EH (cell line): ENCODE results near the gene OR6B2.
A peak's percentile ranks its signal among the peaks of the same experiment; 100 is the strongest.
"Not testable (repeated sequence)": the region's sequence is repeated elsewhere in the genome, so short reads cannot be mapped to it uniquely, and the experiment has no call there.

Experiments used
- DNase-seq: peaks from one replicate; pipeline ENCODE4 v3.0.0-alpha.2; 2015; ENCODE audit warnings: low read depth

The OR6B2 gene

DNA sequence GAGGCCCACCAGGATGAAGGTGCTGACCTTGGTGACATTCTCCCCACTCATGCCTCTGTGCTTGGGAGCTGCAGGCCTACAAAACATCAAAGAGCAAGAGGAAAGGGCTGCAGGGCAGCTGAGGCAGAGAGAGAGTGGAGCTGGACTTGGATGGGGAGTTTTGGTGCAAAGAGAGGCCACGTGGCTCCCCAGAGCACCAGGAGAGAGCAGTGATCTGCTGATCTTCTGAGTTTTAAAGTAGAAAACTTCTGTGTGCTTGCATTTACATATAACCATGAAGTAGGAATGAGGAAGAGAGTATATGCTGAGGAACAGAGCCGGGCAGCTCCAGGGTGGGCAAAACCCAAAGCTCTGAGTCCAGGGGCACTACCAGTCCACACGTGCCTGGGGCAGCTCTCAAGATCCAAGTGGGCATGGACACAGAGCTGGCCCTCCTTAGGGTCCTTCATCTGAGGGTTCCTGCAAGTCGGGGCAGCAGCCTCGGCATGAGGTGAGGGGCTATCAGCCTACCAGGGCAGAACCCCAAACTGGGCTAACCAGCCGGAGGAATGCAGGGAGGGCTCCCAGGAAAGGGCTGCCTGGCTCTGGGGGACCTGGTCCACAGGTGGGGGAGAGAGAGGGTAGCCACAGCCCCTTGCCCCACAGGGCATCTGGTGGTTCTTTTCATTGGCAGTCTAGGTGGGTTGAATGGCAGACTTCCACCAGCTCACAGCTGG is at the start of gene OR6B2:
Gene OR6B2, minus strand, starts transcription at position 51 of the 716 bp plus-strand sequence. Its CDS starts 0 bp downstream, at position 51.
- no peak for DNase-seq

DNA sequence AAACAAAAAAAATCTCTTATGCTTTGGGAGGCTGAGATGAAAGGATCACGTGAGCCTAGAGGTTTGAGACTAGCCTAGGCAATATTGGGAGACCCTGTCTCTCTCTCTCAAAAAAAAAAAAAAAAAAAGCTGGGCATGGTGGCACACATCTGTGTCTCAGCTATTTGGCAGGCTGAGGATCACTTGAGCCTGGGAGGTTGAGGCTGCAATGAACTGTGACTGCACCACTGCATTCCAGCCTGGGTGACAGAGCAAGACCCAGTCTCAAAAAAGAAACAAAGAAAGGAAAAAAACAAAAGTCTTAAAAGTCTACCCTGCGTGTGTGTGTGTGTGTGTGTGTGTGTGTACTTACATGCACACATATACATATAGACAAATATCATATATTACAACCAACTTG is 48.4 kb upstream of the OR6B2 start:
- no peak for DNase-seq

DNA sequence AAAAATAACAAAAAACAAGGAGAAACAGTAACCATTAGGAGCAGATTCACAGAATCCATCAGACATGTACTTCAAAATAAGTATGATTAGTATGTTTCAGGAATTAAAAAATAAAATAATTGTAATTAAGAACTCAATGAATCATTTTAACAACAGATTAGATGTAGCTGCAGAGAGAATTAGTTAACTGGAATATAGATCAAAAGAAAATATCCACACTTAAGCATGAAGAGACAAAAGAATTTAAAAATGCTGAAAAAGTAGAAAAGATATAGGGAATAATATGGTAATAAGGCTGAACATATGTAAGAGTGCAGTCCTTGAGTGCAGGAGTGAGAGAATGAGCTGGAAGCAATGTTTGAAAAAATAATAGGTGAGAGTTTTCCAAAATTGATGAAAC is 47.2 kb upstream of the OR6B2 start:
- DNase-seq: no peak

DNA sequence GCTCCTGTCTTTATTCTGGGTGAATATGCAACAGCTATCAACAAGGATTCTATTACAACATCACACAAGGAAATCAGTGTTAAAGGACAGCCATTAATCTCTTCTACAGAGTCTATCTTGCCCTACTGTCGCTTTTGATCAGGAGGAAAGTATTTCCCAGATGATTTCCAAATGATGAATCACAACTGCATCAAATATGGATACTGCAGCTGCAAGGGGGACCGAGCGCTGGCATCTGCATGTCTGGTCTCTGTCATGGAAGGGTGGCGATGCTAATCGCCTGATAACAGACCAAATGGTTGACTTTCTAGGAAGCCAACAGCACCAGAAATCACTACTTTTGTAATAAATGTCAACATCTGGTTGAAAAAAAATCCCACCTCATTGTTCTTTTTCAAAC is 44.3 kb upstream of the OR6B2 start:
- DNase-seq: no peak

DNA sequence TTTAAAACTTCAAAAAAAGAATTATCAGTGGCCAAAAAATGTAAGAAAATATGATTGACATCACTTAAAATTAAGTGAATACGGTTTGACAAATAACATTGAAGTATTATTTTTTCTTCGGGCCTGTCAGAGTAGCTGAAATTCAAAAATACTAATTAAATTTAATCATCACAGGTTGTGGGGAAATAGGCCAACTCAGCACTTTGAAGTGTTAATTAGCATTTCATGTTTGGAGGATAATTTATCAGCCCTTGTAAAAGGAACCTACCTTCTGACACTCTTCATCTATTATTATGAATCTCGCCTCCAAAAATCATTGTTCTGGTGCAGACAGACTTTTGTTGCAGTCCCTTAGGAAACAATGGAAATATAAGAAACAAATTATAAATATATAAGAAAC is 40.7 kb upstream of the OR6B2 start:
- no peak for DNase-seq

DNA sequence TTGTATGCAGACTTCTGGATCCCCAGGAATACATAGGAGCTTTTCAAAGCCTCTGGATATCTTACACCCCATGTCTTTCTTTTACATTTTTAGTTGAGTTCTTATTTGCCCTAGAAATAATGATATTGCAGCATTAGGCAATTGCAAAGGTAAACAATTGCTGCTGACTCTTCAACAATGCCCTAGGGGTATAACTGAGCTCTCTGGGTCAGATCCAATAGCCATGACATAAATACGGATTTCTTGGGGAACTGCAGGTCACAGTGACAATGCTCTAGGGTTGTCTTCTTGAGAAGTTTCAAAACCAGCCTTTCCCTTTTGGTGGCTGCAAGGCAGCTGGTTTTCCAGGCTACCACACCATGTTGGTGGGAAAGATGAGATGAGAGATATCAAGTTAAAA is 39.6 kb upstream of the OR6B2 start:
- peak; percentile 2 for DNase-seq

DNA sequence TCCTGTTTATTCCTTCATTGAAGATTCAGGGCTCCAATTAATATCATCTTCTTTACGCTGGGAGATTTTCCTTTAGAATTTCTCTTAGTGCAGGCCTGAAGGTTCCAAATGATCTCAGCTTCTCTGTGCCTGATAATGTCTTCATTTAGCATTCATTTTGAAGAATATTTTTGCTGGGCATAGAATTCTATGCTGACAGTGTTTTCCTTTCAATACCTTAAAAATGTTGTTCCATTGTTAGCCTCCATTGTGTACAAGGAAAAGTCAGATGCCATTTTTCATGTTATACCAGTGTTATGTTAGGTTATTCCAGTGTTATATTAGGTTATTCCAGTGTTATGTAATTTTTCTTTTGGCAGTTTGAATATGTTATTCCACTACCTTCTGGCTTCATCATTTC is 38.0 kb upstream of the OR6B2 start:
- no peak for DNase-seq

DNA sequence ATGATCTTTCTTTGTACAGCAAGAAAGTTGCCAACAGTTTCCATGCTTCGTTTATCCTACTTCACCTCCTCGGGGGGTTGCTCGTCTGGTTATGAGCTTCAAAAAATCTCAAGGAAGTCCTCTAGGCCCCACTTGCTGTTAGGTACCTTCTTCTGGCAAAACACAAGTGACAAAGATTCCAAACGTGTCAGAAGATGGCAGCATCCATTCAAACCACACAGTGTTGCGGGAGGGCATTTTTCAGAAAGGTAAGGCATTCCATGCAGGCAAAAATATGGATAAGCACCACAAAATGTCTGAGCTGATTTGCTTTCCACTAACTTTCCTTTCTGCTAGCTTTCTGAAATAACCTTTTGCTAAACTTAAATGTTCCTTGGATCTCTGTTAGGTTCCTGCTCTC is 36.3 kb upstream of the OR6B2 start:
- DNase-seq: no peak

DNA sequence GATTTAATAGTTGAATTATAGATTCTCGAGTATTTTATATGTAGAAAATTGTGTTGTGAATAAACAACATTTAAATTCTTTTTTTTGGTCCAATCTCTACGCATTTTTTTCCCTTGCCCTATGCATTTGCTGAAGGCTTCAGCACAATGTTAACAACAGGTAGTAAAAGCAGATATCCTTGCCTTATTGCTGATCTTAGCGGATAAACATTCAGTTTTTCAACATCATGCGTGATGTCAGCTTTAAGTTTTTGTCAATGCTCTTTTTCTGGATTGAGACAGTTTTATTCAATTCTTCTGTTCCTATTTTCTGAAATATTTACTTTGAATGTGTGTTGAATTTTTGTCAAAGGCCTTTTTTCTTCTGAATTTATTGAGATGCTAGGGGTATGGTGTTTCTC is 34.7 kb upstream of the OR6B2 start:
- DNase-seq: no peak

DNA sequence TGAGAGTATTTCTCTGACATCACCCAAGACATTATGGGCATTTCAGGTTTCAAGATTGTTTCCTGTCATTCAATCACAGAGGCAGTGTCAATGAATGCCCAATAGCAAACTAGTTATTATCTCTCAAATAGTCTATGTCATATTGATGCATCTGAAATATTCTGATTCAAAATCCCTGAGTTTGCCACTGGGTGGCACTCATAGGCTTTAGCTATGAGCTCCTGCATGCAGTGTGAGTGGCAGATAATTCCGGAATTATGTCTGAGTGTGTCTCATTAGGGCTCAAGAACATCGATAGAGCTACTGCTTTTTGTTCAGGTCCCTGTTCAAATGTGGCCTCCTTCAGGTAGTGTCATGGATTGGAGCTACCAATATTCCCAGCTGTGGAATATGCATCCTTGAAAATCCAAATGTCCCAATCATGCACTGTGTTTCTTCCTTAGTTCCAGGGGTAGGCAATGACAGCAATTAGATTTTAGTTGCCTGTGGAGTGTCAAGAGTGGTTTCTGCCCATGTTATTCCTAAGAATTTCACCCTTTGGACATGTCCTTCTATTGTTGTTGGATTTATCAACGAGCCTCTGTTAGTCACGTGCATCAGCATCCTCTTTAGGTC is 30.9 kb upstream of the OR6B2 start:
- DNase-seq: peak; percentile 64

DNA sequence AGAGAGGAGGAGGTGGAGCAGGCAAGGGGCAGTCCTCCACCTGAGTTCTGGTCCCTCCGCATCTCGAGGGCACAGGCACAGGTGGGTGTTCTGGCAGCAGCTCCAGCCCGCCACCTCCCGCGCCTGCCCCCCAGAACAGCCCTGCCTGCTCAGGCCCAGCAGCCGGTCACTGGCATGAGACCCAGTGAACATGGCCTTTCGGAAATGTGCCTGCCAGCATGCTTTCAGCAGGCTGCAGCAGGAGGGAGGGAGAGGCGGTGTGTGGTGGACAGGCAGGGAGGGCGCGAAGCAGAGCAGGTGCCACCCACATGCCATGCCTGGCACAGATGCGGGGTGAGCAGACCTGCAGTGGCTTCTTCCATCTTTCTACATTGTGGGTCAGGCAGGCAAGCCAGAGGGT is 26.4 kb upstream of the OR6B2 start:
- no peak for DNase-seq

DNA sequence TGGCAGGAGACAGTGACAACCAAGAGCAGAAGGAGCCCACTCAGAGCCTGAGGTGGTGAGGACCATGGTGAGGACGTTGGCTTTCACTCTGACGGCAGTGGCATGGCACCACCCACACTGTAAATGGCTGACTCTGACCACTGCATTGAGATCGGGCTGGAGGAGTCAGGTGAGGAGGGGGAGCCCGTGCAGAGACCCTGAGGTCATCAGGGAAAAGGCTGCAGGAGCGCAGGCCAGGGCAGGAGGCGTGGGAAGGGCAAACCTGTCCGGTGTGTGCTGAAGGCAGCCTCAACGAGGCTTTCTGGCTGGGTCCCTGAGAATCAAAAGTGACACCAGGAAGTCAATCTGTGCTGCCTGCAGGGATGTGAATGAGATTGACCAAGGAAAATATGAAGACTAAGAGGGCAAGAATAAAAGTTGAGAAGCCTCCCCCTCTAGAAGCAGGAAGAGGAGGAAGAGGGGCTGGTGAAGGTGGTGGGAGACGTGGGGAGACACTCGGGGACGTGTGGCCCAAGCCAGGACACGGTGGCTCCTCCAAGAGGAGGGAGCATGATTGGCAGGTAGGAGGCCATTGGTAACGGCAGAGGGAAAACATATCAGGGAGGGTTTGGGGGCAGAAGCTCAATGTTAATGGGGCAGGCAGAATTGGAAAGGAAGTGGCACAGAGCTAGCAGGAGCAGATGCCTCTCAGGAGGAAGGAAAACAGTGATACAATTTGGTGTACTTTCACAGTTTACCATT is 25.1 kb upstream of the OR6B2 start:
- no peak for DNase-seq

DNA sequence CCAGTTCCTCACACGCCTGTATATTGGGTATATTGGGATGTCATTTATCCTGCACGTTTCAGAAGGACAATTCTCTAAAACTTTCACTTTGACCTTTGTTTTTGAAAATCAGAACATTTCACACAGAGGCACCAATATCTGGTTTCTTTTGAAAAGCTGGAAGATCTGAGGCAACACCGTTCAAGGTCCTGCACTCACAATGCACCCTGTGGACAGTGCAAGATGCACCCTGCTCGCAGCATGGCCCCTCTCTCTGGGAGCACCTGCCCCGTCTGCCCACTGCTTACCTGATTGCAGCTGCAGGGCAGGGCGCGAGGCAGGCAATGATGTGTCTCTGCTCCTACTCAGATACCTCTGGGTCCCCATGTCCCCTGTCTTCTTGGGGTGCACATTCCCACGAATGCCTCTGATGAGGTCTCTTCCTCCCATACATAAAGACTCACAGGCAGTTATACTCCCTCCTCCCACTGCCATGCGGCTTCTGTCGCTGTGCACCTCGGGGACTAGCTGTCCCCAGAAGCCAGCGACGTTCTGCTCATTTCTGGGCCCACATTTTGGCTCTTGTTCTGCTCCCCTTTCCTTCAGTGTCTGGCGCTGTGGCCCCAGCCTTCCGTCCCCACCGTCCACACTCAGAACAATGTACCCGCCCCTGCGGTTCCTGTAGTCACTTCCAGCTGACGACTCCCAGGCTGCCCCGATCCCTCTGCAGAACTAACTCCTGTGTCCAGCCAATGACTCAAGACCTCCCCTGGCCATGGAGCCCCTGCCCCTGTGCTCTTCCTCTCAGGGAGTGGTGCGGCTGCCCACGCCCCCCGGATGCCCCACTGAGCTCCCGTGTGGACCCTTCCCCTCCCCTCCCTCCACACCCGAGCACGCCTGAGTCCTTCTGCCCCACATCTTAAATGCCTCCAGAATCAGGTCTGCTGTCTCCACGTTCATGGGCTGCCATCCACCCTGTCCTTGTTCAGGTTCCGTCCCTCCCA is 23.2 kb upstream of the OR6B2 start, which contains the start of gene OR6B3:
Gene OR6B3, minus strand, starts transcription at position 349 of the 983 bp plus-strand sequence.
- no peak for DNase-seq

DNA sequence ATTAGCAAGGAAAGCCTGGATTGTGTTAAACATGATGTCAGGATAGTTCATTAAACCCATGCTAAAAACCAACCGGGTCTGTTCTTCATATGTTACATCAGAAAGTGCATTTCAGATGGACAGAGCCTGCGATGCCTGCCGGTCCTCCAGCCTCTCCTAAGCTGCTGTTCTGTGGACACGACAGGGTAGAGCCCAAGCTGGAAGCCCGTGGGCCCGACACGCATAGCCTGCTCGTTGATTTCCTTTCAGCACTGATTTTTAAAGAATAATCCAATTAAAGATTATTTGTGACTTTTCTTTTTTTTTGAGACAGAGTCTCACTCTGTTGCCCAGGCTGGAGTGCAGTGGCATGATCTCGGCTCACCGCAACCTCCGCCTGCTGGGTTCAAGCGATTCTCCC is 22.3 kb upstream of the OR6B2 start:
- no peak for DNase-seq

DNA sequence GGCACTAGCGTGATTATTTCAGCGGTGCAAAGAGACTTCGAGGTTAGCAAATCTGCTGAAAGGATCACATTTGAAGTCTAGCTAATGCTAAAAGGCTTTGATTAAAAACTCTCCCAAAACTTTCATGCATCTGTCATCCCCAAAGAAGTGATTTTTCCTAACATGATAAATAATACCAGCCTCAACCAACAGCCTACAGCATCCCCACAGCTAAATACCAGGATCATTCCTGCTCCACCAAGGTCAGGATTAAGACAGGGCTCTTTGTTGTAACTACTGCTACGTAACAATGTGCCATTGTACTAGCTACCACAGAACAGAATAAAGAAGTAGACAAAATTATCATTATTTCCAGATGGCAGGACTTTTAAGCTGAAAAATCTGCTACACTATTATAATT is 21.5 kb upstream of the OR6B2 start:
- DNase-seq: no peak

DNA sequence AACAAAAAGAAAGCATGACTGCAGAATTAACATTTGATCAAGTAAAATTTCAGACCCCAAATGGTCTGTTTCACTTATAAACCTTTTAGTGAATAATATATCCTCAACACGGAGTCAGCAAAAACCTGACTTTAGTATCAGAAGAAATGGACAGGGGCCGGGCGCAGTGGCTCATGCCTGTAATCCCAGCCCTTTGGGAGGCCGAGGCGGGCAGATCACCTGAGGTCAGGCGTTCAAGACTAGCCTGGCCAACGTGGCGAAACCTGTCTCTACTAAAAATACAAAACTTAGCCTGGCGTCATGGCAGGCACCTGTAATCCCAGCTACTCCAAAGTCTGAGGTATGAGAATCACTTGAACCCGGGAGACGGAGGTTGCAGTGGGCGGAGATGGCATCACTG is 20.0 kb upstream of the OR6B2 start:
- DNase-seq: no peak

DNA sequence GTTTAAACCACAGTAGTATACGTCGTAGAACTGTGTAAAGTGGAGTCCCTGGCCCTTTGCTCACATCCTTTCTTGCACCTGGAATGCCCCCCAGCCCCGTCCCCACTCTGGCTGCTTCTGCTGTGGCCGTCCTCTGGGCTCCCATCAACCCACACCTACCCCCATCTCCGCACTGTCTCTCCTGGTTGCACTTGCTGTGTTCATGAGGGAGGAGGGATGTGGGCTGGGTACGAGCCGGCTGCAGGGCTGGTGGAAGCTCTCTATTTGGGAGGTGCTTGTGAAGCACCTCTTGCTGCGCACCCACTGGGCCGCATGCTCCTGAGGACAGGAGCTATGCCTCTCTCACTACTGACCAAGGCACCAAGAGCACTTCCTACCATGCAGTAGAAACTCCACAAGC is 18.0 kb upstream of the OR6B2 start:
- DNase-seq: no peak

DNA sequence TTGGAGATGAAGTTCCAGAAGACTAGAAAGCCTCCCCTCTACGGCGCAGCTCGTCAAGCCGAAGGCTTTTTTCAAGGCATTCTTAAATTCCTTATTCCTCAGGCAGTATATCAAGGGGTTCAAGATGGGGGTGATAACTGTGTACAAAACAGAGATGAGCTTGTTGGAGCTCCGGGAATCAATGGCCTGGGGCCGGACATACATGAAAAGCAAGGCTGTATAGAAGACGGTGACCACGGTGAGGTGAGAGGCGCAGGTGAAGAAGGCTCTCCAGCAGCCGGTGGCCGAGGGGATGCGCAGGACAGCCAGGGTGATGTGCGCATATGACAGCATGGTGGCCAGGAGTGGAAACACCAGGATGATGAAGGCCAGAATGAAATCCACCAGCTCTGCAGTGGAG is 14.9 kb upstream of the OR6B2 start:
- DNase-seq: no peak

DNA sequence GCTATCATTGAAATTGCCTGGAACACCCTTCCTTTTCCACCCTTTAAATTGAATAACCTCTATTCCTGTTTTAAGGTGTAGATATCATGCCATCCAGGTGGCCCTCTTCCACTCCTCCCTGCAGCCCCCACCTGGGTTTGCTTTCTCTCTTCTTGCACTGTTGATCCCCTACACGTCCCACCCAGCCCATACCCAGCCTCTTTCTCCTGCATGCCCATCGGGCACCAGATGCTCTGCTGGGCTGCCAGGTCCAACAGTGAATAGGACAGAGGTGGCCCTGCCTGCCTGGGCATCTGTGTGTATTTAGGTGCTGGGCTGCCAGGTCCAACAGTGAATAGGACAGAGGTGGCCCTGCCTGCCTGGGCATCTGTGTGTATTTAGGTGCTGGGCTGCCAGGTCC is 13.9 kb upstream of the OR6B2 start:
- DNase-seq: not testable (repeated sequence)

DNA sequence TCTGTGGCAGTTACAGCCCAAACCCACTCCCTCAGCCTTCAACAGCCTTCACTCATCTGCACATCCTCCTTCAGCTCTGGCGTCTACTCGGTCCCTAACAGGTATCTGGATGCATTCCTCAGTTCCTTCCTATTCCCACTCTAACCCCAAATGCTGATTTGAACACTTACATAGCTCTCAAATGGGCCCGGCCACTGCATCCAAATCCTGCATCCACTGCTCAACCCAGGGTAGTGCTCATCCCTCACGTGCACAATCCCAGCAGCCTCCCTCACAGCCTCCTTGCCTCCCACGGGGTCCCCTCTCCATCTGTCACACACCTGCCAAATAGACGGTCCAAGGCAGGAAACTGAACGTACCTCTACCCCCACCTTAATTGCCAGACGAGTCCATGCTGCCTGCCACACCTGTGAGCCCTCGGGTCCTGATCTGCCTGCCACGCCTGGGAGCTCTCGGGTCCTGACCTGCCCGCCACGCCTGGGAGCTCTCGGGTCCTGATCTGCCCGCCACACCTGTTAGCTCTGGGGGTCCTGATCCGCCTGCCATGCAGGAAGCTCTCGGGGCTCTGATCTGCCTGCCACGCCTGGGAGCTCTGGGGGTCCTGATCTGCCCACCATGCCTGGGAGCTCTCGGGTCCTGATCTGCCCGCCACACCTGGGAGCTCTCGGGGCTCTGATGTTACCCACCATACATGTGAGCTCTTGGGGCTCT is 13.2 kb upstream of the OR6B2 start:
- DNase-seq: no peak

DNA sequence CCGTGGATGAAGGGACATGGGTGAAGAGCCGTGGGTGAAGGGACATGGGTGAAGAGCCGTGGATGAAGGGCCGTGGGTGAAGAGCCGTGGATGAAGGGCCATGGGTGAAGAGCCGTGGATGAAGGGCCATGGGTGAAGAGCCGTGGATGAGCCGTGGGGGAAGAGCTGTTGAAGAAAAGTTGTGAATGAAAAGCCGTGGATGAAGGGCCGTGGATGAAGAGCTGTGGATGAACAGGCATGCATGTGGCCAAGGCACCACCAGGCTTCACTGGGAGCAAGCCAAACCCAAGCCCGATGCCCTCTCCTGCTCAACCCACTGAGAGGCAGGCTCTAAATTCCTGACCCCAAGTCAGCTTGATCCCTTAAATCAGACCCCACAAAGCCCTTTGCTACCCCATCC is 12.5 kb upstream of the OR6B2 start:
- DNase-seq: no peak
